HG02798 (cell line): ENCODE results near the gene LDLRAD3.
"Not testable (repeated sequence)": the region's sequence is repeated elsewhere in the genome, so short reads cannot be mapped to it uniquely, and the experiment has no call there.

ENCODE experiments used
- ATAC-seq: cut with Tn5 transposase; IDR thresholded peaks from one replicate; pipeline ENCODE4 v1.9.1; 2021; ENCODE audit warnings: mild to moderate bottlenecking; ENCODE audit not compliant: unreplicated experiment, poor library complexity

The LDLRAD3 gene

GRCh38 chr11:36186340-36187175, 242.7 kb downstream of the LDLRAD3 start:
- ATAC-seq = no peak

- no peak for ATAC-seq
Measured at GRCh38 chr11:36187622-36188021, 243.8 kb downstream of the LDLRAD3 start.

GRCh38 chr11:36189735-36190134, 245.9 kb downstream of the LDLRAD3 start:
- not testable (repeated sequence) for ATAC-seq

GRCh38 chr11:36191941-36192340, 248.1 kb downstream of the LDLRAD3 start:
- no peak for ATAC-seq

- no peak for ATAC-seq
Measured at GRCh38 chr11:36192425-36193289, 248.8 kb downstream of the LDLRAD3 start.

GRCh38 chr11:36193290-36193619, 249.4 kb downstream of the LDLRAD3 start:
- peak; percentile 60 for ATAC-seq

GRCh38 chr11:36193721-36194120, 249.9 kb downstream of the LDLRAD3 start:
- ATAC-seq = no peak

- no peak for ATAC-seq
Measured at GRCh38 chr11:36195496-36196354, 251.9 kb downstream of the LDLRAD3 start.

GRCh38 chr11:36196411-36196998, 252.6 kb downstream of the LDLRAD3 start:
- ATAC-seq = no peak

- no peak for ATAC-seq
Measured at GRCh38 chr11:36201411-36201810, 257.5 kb downstream of the LDLRAD3 start.

GRCh38 chr11:36205536-36205935, 261.7 kb downstream of the LDLRAD3 start:
- no peak for ATAC-seq

GRCh38 chr11:36210529-36210928, 266.7 kb downstream of the LDLRAD3 start:
- ATAC-seq = no peak

GRCh38 chr11:36211761-36212430, 268.0 kb downstream of the LDLRAD3 start:
- ATAC-seq = no peak

GRCh38 chr11:36212564-36213392, 268.9 kb downstream of the LDLRAD3 start:
- ATAC-seq = no peak

- ATAC-seq = no peak
Measured at GRCh38 chr11:36213393-36213840, 269.6 kb downstream of the LDLRAD3 start.

- ATAC-seq = no peak
Measured at GRCh38 chr11:36214480-36214879, 270.6 kb downstream of the LDLRAD3 start.

GRCh38 chr11:36214976-36215692, 271.3 kb downstream of the LDLRAD3 start:
- no peak for ATAC-seq

GRCh38 chr11:36215693-36216060, 271.8 kb downstream of the LDLRAD3 start:
- ATAC-seq = no peak
